Measurements from ENCODE around the gene CADM1. TPM values are rescaled to one million over a fixed set of nuclear protein-coding genes. Genes with fewer than 3 reads are reported as not detected.

The CADM1 gene
- total and polyA plus RNA-seq, 2 donors (not counting 1 experiment from before 2014, with no cell fraction given) = 15.4 to 86.0 TPM

GRCh38 chr11:115317277-115318185 lies 186.7 kb downstream of the CADM1 start:
- DNase-seq (ENCODE audit: low read depth in 2 of 2) = peak; percentile 38 to 68
- TF ChIP-seq EZH2 (IDR thresholded peaks at IDR 0.05; ENCODE audit: low read length, missing control alignments) (no peak), CTCF (conservative IDR thresholded peaks at IDR 0.05 in 1 of 2, IDR thresholded peaks at IDR 0.05 in 1 of 2; ENCODE audit: low read depth in 1 of 2, low read length in 2 of 2) (no peak)
- H3K79me2 ChIP-seq (ENCODE audit: control insufficient read depth, insufficient read depth, low read length) = no peaks in the 10 kb centered on the region
- H2AFZ ChIP-seq (ENCODE audit: low read length) = no peak overlapping the region
- H4K20me1 ChIP-seq (ENCODE audit: control insufficient read depth, extremely low read depth, insufficient read depth, low read length) = no peaks in the 10 kb centered on the region
- no peak overlapping the region for H3K27ac ChIP-seq (ENCODE audit: insufficient read depth, low read length)
- no peak overlapping the region for H3K9ac ChIP-seq (ENCODE audit: insufficient read depth, low read length)
- H3K9me3 ChIP-seq (ENCODE audit: control insufficient read depth, insufficient read depth, low read depth, low read length) = no peaks in the 10 kb centered on the region
- no peaks in the 10 kb centered on the region for H3K36me3 ChIP-seq (ENCODE audit: control insufficient read depth, insufficient read depth, low read length)
- H3K4me2 ChIP-seq (ENCODE audit: extremely low read depth, insufficient read depth, low read length) = no peak overlapping the region
- no peak overlapping the region for H3K4me3 ChIP-seq (replicated peaks in 1 of 4; ENCODE audit: control extremely low read depth in 1 of 4, insufficient read depth in 1 of 4, low read depth in 3 of 4, low read length in 4 of 4)
- H3K4me1 ChIP-seq (ENCODE audit: control insufficient read depth, extremely low read depth, insufficient read depth, low read length) = no peaks in the 10 kb centered on the region
- H3K27me3 ChIP-seq (ENCODE audit: control insufficient read depth, insufficient read depth, low read length) = no peaks in the 10 kb centered on the region

- no peak for DNase-seq (ENCODE audit: low read depth in 2 of 2)
- H3K4me3 ChIP-seq (replicated peaks in 1 of 4; ENCODE audit: control extremely low read depth in 1 of 4, insufficient read depth in 1 of 4, low read depth in 3 of 4, low read length in 4 of 4) = no peak overlapping the region
- H3K9me3 ChIP-seq (ENCODE audit: control insufficient read depth, insufficient read depth, low read depth, low read length) = no peaks in the 10 kb centered on the region
- H3K27me3 ChIP-seq (ENCODE audit: control insufficient read depth, insufficient read depth, low read length) = no peaks in the 10 kb centered on the region
- H3K27ac ChIP-seq (ENCODE audit: insufficient read depth, low read length) = no peak overlapping the region
- no peak overlapping the region for H2AFZ ChIP-seq (ENCODE audit: low read length)
- TF ChIP-seq CTCF (conservative IDR thresholded peaks at IDR 0.05 in 1 of 2, IDR thresholded peaks at IDR 0.05 in 1 of 2; ENCODE audit: low read depth in 1 of 2, low read length in 2 of 2) (no peak), EZH2 (IDR thresholded peaks at IDR 0.05; ENCODE audit: low read length, missing control alignments) (no peak)
- H3K4me2 ChIP-seq (ENCODE audit: extremely low read depth, insufficient read depth, low read length) = no peak overlapping the region
- H3K36me3 ChIP-seq (ENCODE audit: control insufficient read depth, insufficient read depth, low read length) = no peaks in the 10 kb centered on the region
- no peaks in the 10 kb centered on the region for H3K79me2 ChIP-seq (ENCODE audit: control insufficient read depth, insufficient read depth, low read length)
- H3K9ac ChIP-seq (ENCODE audit: insufficient read depth, low read length) = no peak overlapping the region
- H3K4me1 ChIP-seq (ENCODE audit: control insufficient read depth, extremely low read depth, insufficient read depth, low read length) = no peaks in the 10 kb centered on the region
- no peaks in the 10 kb centered on the region for H4K20me1 ChIP-seq (ENCODE audit: control insufficient read depth, extremely low read depth, insufficient read depth, low read length)
These were observed 187.5 kb downstream of the CADM1 start for GRCh38 chr11:115316696-115317095.

- TF ChIP-seq EZH2 (IDR thresholded peaks at IDR 0.05; ENCODE audit: low read length, missing control alignments) (no peak), CTCF (conservative IDR thresholded peaks at IDR 0.05 in 1 of 2, IDR thresholded peaks at IDR 0.05 in 1 of 2; ENCODE audit: low read depth in 1 of 2, low read length in 2 of 2) (no peak)
- Histone ChIP-seq H3K36me3 (ENCODE audit: control insufficient read depth, insufficient read depth, low read length) (no peaks in the 10 kb centered on the region), H3K4me1 (ENCODE audit: control insufficient read depth, extremely low read depth, insufficient read depth, low read length) (no peaks in the 10 kb centered on the region), H3K27ac (ENCODE audit: insufficient read depth, low read length) (no peak overlapping the region), H3K4me3 (replicated peaks in 1 of 4; ENCODE audit: control extremely low read depth in 1 of 4, insufficient read depth in 1 of 4, low read depth in 3 of 4, low read length in 4 of 4) (no peak overlapping the region), H3K9ac (ENCODE audit: insufficient read depth, low read length) (no peak overlapping the region), H3K27me3 (ENCODE audit: control insufficient read depth, insufficient read depth, low read length) (no peaks in the 10 kb centered on the region), H3K4me2 (ENCODE audit: extremely low read depth, insufficient read depth, low read length) (no peak overlapping the region), H3K9me3 (ENCODE audit: control insufficient read depth, insufficient read depth, low read depth, low read length) (no peaks in the 10 kb centered on the region), H2AFZ (ENCODE audit: low read length) (no peak overlapping the region), H4K20me1 (ENCODE audit: control insufficient read depth, extremely low read depth, insufficient read depth, low read length) (no peaks in the 10 kb centered on the region), H3K79me2 (ENCODE audit: control insufficient read depth, insufficient read depth, low read length) (no peaks in the 10 kb centered on the region)
- peak in 1 of 2 donors; percentile 25 for DNase-seq (ENCODE audit: low read depth in 2 of 2)
These were observed 189.8 kb downstream of the CADM1 start for GRCh38 chr11:115314330-115314920.
